Fibroblast of the conjunctiva (primary cell): ENCODE results near the gene SHROOM2.
"Not testable (repeated sequence)": the region's sequence is repeated elsewhere in the genome, so short reads cannot be mapped to it uniquely, and the experiment has no call there.

Experiments
- DNase-seq: peaks from one replicate; pipeline ENCODE4 v3.0.0-alpha.2; 2010; ENCODE audit warnings: low read depth

Gene SHROOM2

DNA sequence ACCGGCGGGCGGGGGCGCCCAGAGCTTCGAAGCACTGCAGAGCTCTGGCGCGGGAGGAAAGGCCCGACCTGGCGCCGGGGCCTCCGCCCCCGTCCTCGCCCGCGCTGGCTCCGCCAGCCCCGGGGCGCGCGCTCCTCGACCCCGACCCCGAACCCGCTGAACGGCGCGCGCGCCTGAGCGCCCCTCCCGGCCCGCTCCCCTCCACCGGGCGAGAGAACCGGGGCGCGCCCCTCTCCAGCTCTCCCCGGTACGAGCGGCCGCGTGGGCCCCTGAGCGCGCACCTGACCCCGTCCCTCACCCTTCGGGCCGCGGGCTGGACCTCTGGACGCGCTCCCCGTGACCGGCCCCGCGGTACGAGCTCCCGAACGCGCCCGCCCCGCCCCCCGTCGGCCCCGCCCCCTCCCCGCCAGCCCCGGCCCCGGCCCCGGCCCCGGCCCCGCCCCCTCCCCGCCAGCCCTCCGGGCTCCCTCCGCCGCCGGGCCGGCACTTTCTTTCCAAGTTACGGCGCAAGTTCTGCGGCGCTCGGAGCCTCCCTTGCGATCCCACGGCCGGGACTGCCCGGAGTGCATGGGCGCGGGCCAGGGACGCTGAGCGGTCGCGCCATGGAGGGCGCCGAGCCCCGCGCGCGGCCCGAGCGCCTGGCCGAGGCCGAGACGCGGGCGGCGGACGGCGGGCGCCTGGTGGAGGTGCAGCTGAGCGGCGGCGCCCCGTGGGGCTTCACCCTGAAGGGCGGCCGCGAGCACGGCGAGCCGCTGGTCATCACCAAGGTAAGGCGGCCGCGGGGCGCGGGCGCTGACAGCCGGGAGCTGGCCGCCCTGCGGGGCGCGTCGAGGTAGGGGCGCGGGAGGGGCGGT lies at the start of gene SHROOM2:
Gene SHROOM2 (plus strand): TSS at position 486 of the 854 bp plus-strand sequence. CDS start 117 bp downstream, at position 603.
- no peak for DNase-seq

- no peak for DNase-seq
These were observed 48.9 kb upstream of the SHROOM2 start for GRCh38 chrX:9737363-9737762.

DNA sequence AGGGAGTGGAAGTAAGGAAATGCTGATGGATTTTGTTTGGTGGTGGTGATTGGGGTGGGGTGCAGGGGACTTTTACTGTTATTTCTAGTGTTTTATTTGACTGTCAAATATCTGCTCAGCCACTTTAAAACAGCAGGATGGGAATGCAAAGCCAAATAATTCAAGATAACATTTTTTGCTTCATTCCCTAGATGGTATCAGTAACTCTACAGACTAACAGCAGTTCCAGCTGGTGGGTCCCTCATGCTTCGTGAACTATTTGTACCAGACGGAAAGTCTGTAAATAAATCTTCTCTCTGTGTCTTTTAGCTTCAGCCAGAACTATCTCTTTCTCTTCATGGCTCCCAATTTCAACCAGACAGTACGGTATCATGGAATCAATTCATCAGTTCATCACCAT lies 48.1 kb upstream of the SHROOM2 start:
- DNase-seq: no peak

DNA sequence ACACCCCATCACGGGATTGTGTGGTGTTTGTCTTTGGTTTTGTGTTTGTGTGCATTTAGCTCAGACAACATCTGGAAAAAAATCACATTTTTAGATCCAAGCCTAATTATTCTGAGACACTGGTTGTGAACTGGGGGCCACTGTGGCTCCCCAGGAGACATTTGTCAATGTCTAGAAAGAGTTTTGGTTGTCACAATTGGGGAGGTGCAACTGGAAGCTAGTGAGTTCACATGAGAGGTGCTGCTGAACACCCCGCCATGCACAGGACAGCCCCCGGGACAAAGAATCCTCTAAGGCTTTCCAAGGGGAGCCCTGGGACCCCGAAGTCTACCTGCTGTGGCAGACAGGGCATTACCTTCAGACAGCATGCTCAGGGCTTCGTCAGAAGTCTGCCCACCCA lies 47.1 kb upstream of the SHROOM2 start:
- no peak for DNase-seq

GRCh38 chrX:9745417-9746115 lies 40.7 kb upstream of the SHROOM2 start:
- DNase-seq: no peak

DNA sequence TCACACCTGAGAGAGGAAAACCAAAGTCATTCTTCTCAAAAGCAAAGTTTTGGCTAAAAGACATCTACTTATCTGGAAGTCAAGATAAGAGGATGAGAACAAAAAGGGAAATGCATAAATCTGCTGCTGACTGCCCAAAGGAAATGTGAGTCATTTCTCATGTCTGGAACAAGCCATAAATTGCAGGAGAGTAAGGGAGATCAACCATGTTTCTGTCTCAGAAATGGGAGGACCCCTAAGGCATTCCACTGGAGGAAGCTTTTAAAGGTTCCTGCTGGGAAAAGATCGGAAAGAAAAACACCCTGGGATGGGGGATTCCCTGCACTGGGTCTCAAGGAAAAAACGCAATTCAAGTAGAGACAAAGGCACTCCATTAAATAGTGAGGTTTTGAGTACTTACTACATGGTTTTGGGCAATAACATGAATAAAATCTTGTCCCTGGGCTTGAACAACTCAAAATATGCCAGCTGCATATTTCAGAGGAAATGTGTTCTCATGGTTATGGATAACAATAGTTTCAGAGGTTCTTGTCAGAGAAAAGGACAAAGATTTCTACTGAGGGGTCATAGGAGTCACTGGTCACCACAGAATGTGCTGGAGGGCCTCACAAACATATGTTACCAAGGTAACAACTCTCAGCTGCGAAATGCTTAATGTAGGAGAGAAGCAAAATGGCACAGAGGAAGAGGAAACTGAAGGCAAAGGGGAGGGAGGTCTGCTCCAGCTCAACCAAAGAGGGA lies 39.9 kb upstream of the SHROOM2 start:
- DNase-seq: no peak

GRCh38 chrX:9747644-9748043 lies 38.6 kb upstream of the SHROOM2 start:
- no peak for DNase-seq

- no peak for DNase-seq
These were observed 37.0 kb upstream of the SHROOM2 start for GRCh38 chrX:9749146-9749692.

GRCh38 chrX:9757366-9757765 lies 28.9 kb upstream of the SHROOM2 start:
- DNase-seq: no peak

- DNase-seq: no peak
These were observed 28.1 kb upstream of the SHROOM2 start for GRCh38 chrX:9758021-9758638.

- no peak for DNase-seq
These were observed 26.9 kb upstream of the SHROOM2 start for GRCh38 chrX:9759337-9759736.

- no peak for DNase-seq
These were observed 21.0 kb upstream of the SHROOM2 start for GRCh38 chrX:9765072-9765736.

GRCh38 chrX:9765737-9766097 lies 20.5 kb upstream of the SHROOM2 start, which contains the start of gene GPR143:
TSS of gene GPR143 (minus strand) at chrX:9765847. CDS start at chrX:9765817, 30 bp downstream.
- DNase-seq: no peak

- no peak for DNase-seq
These were observed 18.9 kb upstream of the SHROOM2 start for GRCh38 chrX:9767375-9767774.

DNA sequence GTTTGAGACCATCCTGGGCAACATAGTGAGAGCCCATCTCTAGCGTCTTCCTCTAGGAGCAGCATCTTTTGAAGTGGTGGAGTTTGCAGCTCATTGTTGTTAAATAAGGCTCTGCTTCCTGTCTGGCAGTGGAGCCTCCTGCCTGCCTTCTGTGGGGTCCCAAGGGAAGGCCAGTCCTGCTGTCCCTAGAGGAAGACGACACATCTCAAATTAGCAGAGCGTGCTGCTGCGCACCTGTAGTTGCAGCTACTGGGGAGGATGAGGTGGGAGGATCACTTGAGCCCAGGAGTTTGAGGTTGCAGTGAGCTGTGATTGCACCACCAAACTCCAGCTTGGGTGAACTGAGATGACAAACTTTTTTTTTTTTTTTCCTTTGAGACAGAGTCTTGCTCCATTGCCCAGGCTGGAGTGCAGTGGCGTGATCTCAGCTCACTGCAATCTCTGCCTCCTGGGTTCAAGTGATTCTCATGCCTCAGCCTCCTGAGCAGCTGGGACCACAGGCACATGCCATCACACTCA lies 17.8 kb upstream of the SHROOM2 start:
- DNase-seq: not testable (repeated sequence)

DNA sequence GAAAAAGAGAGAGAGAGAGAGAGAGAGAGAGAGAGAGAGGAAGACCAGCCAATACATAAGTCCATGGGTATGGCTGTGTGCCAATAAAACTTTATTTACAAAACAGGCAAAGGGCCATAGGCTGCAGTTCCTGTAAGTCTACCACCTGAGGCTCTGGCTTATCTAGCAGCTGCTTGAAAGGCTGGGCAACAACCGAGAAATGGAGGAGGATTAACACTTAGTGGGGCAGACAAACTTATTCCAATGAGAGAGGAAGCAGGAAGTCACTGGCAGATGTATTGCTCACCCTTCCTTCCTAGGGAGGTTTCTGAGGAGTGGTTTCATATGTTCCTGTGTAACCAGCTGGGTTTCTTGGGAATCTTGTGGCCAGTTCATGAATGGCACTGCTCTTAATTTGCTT lies 15.9 kb upstream of the SHROOM2 start:
- no peak for DNase-seq

- no peak for DNase-seq
These were observed 13.3 kb upstream of the SHROOM2 start for GRCh38 chrX:9772943-9773342.

GRCh38 chrX:9775930-9776329 lies 10.3 kb upstream of the SHROOM2 start:
- no peak for DNase-seq

GRCh38 chrX:9781941-9782340 lies 4.3 kb upstream of the SHROOM2 start:
- DNase-seq: no peak

- no peak for DNase-seq
These were observed 1.9 kb upstream of the SHROOM2 start for GRCh38 chrX:9784332-9784731.
